Glomerular endothelial cell (primary cell): ENCODE measurements around the gene FEM1C. TPM values are rescaled to one million over a fixed set of nuclear protein-coding genes. Genes with fewer than 3 reads are reported as not detected.
"Not testable (repeated sequence)": the region's sequence is repeated elsewhere in the genome, so short reads cannot be mapped to it uniquely, and the experiment has no call there.

Experiments
- DNase-seq: peaks from one replicate; pipeline ENCODE4 v3.0.0-alpha.2; 2011; ENCODE audit warnings: low read depth, low spot score; ENCODE audit errors: extremely low read depth
- total RNA-seq: library from RNA; depleted of rRNA; stranded (reverse); fragments of >200 nt; gene quantifications from 2 replicates; pipeline ENCODE4 v1.2.3, GENCODE V29; 2015

FEM1C gene
- total RNA-seq, 1 donor from 2014 or later: 16.1 TPM

DNA sequence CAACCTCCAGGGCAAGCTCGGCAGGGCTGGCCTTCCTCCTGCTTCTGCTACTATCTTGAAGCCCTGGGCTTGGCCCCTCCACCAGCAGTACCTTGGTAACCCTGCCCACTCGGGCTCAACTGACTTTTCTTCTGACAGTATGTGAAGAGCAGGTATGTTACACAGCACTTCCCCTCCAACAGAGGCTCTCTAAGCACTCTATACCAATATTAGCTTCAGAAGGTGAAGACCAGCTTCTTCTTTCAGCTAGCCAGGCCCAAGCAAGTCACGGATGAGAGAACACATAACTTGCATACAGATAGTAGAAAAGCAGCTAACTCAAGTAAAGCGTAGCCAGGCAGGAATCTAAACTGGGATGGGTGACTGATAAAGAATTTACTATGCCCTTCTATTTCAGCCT lies 64.3 kb downstream of the FEM1C start:
- no peak for DNase-seq

DNA sequence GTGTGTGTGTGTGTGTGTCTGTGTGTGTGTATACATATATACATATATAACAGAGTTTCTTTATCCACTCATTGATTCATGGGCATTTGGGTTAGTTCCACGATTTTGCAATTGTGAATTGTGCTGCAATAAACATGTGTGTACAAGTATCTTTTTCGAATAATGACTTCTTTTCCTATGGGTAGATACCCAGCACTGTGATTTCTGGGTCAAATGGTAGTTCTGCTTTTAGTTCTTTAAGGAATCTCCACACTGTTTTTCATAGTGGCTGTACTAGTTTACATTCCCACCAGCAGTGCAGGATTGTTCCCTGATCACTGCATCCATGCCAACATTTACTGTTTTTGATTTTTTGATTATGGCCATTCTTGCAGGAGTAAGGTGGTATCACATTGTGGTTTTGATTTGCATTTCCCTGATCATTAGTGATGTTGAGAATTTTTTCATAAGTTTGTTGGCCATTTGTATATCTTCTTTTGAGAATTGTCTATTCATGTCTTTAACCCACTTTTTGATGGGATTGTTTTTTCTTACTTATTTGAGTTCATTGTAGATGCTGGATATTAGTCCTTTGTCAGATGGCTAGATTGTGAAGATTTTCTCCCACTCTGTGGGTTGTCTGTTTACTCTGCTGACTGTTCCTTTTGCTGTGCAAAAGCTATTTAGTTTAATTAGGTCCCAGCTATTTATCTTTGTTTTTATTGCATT lies 65.3 kb downstream of the FEM1C start:
- DNase-seq: not testable (repeated sequence)

DNA sequence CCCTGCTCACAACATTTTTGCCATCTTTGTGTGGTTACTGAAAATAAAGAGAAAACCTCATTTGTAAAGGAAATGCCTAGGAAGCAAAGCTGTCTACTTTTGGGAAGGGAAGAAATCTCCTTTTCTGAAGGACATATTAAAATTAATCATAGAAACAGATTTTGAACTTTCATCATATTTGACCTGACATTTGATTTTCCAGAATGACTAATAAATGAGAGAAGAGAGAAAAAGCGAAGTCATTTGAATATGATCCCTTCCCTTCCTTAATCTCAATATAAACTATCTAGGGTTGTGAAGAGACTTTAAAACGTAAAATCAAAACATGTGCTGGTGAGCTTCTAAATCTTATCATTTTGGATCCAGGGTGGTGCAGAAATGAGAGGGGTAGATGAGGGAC lies 66.3 kb downstream of the FEM1C start:
- no peak for DNase-seq

DNA sequence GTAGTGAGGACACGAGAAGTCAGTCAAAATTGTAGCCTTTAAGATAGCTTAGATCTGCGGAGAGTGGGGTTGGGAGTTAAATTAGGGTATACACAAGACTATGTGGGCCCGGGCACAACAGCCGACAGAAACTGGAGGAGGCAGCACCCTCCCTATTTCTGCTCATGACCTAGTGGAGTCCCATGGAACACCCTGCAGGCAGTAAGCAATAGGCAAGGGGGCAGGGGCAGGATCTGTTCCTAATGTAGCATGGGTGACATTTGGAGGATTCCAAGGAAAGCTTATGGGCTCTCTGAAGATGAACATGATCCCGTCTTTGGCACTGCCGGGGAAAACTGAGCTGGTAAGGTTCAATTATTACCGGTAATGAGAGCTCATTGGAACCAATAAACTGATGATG lies 67.0 kb downstream of the FEM1C start:
- DNase-seq: no peak

DNA sequence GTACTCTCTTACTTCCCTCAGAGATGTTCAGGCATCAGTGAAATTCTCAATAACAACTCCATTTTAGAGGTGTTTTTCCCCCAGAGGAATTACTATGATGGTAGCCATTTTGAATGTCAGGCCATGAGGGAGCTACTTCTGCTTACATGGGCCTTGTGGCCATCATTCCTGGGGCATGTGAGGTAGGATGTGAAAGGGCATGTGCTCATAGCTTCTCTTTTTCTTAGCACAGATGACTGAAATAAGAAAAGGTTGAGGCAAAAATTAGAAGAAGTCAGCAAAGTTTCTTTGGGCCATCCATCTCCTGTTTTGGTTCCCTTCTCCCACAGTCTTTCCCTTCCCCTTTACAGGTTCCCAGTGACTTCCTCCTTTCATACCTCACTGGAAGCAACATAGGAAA lies 68.8 kb downstream of the FEM1C start:
- DNase-seq: no peak

DNA sequence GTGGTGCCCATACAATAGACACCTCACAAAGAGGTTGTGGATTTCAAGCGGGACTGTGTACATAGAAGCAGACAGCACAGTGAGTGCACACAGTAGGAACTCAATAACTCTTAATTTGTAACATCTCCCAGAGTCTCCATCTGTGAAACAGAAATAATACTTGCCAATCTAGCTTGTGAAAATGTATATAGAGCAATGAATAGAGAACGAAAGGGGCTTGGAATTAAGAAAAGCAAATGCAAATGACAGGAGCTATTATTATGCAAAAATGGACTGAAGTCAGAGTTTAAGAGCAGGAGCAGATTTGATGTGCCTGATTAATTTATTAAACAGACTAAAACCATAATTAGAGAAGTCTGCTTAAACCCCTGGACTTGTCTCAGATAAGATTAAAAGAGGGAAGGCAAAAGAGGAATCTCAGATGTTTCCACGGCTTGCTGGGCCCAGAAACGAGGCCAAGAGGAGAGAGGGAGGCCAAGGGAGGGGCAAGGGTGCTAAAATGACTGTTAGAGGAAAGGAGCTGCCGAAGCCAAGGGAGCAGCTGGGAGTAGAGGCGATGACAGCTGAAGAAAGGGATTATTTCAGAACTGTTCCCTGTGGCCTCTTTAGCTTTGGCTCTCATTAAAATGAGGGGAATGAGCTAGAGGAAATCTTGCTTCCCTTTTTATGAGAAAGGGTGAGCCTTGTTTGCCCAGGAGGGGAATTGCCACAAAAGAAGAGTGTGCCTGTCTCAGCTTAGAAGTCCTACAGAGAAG lies 72.1 kb downstream of the FEM1C start:
- DNase-seq: no peak

DNA sequence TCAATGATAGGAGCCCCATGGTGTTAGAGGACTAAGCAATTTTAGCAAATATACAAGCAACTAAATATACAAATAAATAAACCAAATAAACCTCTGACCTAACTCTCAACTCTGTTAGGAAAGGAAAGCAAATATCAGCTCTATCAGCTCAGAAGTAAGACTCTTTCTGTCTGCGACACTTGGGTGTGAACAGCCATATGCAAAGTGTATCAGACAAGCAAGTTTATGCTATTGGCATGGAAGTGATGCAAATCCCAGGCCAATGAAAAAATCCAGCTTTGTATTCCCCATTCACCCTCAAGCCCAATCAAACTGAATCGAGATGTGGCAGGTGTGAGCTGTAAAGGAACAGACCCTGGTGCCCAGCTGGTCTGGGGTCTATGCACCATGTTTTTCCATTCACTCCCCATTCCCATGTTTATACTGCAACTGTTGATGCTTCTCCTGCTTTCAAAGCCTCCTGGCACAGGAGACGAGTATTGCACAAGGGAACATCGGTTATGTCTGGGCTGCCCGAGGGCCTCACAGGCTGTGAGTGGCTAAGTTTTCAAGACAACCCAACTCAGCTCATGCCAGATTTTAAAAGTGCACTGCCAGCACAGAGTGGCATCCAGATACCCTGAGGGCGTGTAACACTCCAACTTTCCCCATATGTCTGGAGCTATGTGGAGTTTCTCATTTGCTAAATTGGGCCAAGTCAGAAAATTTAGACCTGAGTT lies 73.1 kb downstream of the FEM1C start:
- DNase-seq: no peak

DNA sequence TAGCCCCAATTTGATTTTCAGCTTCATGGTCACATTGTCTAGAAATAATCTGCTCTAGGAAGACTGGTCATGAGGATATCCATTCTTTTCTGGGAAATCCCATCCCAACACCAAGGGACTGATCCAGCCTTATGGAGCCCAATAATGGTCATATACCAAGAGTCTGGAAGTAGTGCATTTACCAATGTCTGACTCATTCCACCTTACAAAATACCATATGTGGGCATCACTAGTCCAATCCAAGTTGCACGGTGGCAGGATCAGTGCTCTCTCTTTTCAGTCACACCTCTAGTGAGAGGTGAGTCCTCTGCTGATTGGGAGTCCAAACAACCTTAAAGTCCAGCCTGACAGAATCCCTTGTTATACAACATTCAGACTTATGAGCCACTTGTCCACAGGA lies 73.7 kb downstream of the FEM1C start:
- no peak for DNase-seq

Other genes starting within 250 kb of the FEM1C start
- gene CCDC112, start 248.1 kb downstream of the FEM1C start, total RNA-seq: 9.4 and 10.6 TPM in 2 replicates
- 1.8 and 2.0 TPM in 2 replicates for gene TICAM2, start 57.7 kb upstream of the FEM1C start, total RNA-seq
- gene TMED7, start 81.3 kb upstream of the FEM1C start, total RNA-seq: 73.2 and 110 TPM in 2 replicates